Measurements from ENCODE around the gene TULP4.
"Not testable (repeated sequence)": the region's sequence is repeated elsewhere in the genome, so short reads cannot be mapped to it uniquely, and the experiment has no call there.

TULP4 gene

GRCh38 chr6:158391276-158391675, 79.0 kb downstream of the TULP4 start:
- DNase-seq (ENCODE audit: low read depth in 2 of 2): no peak

- not testable (repeated sequence) for DNase-seq (ENCODE audit: low read depth in 2 of 2)
Observed at GRCh38 chr6:158391977-158392376, 79.7 kb downstream of the TULP4 start.

- DNase-seq (ENCODE audit: low read depth in 2 of 2): no peak
Observed at GRCh38 chr6:158396136-158396535, 83.9 kb downstream of the TULP4 start.

GRCh38 chr6:158397578-158397977, 85.3 kb downstream of the TULP4 start:
- no peak for DNase-seq (ENCODE audit: low read depth in 2 of 2)

- DNase-seq (ENCODE audit: low read depth in 2 of 2): no peak
Observed at GRCh38 chr6:158398252-158399024, 86.2 kb downstream of the TULP4 start.

GRCh38 chr6:158399040-158399700, 86.9 kb downstream of the TULP4 start:
- no peak for DNase-seq (ENCODE audit: low read depth in 2 of 2)

- DNase-seq (ENCODE audit: low read depth in 2 of 2): no peak
Observed at GRCh38 chr6:158402184-158402583, 89.9 kb downstream of the TULP4 start.

- not testable (repeated sequence) for DNase-seq (ENCODE audit: low read depth in 2 of 2)
Observed at GRCh38 chr6:158405321-158405831, 93.1 kb downstream of the TULP4 start.

GRCh38 chr6:158405933-158406332, 93.7 kb downstream of the TULP4 start:
- no peak for DNase-seq (ENCODE audit: low read depth in 2 of 2)

GRCh38 chr6:158406736-158407135, 94.5 kb downstream of the TULP4 start:
- no peak for DNase-seq (ENCODE audit: low read depth in 2 of 2)

- no peak for DNase-seq (ENCODE audit: low read depth in 2 of 2)
Observed at GRCh38 chr6:158408013-158408412, 95.7 kb downstream of the TULP4 start.

GRCh38 chr6:158408552-158409130, 96.4 kb downstream of the TULP4 start:
- no peak for DNase-seq (ENCODE audit: low read depth in 2 of 2)

- no peak for DNase-seq (ENCODE audit: low read depth in 2 of 2)
Observed at GRCh38 chr6:158409451-158409850, 97.2 kb downstream of the TULP4 start.

- DNase-seq (ENCODE audit: low read depth in 2 of 2): no peak
Observed at GRCh38 chr6:158410784-158411183, 98.5 kb downstream of the TULP4 start.

GRCh38 chr6:158411998-158412397, 99.7 kb downstream of the TULP4 start:
- DNase-seq (ENCODE audit: low read depth in 2 of 2): no peak

- no peak for DNase-seq (ENCODE audit: low read depth in 2 of 2)
Observed at GRCh38 chr6:158413028-158413427, 100.8 kb downstream of the TULP4 start.

GRCh38 chr6:158413814-158414565, 101.7 kb downstream of the TULP4 start:
- DNase-seq (ENCODE audit: low read depth in 2 of 2): no peak

GRCh38 chr6:158414851-158415262, 102.6 kb downstream of the TULP4 start:
- DNase-seq (ENCODE audit: low read depth in 2 of 2): no peak

GRCh38 chr6:158415666-158416065, 103.4 kb downstream of the TULP4 start:
- DNase-seq (ENCODE audit: low read depth in 2 of 2): no peak

- DNase-seq (ENCODE audit: low read depth in 2 of 2): no peak
Observed at GRCh38 chr6:158416883-158417759, 104.9 kb downstream of the TULP4 start.

- DNase-seq (ENCODE audit: low read depth in 2 of 2): no peak
Observed at GRCh38 chr6:158417760-158418098, 105.5 kb downstream of the TULP4 start.

Data from stimulated activated CD4-positive, alpha-beta T cell treated with anti-CD3 and anti-CD28 coated beads, Interleukin-4, amount 100 ng/mL, for 48 hours (primary cell).